Activated CD4-positive, alpha-beta T cell treated with anti-CD3 and anti-CD28 coated beads, Interleukin-2, amount 50 U/mL, for 48 hours (primary cell): ENCODE data around the gene PARD6A.
A peak's percentile ranks its signal among the peaks of the same experiment; 100 is the strongest.

ENCODE experiments used
- DNase-seq, 2 experiments: peaks; one replicate each; pipeline ENCODE4 v3.0.0-alpha.2; 2020

Gene PARD6A

GRCh38 chr16:67697422-67698185 lies 36.8 kb downstream of the PARD6A start:
- no peak for DNase-seq

DNA sequence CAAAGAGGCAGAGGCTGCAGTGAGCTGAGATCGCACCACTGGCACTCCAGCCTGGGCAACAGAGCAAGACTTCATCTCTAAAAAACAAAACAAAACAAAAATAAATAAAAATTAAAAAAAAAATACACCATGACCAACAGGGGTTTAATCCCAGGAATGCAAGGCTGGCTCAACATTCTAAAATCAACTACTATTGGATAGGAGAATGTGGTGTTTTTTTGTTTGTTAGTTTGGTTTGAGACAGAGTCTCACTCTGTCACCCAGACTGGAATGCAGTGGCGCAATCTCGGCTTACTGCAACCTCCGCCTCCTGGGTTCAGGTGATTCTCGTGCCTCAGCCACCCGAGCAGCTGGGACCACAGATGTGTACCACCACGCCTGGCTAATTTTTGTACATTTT lies 38.5 kb downstream of the PARD6A start:
- DNase-seq = no peak

- no peak for DNase-seq
Observed at GRCh38 chr16:67701420-67701819, 40.7 kb downstream of the PARD6A start.

DNA sequence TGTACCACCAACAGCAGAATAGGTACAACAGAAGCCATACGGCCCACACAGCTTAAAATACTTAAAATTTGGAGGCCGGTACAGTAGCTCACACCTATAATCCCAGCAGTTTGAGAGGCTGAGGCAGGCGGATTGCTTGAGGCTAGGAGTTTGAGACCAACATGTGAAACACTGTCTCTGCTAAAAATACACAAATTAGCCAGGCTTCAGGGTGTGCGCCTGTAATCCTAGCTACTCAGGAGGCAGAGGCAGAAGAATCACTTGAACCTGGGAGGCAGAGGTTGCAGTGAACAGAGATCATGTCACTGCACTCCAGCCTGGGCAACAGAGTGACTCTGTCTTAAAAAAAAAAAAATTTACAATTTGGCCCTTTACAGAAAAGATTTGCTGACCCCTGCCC lies 41.4 kb downstream of the PARD6A start:
- no peak for DNase-seq

DNA sequence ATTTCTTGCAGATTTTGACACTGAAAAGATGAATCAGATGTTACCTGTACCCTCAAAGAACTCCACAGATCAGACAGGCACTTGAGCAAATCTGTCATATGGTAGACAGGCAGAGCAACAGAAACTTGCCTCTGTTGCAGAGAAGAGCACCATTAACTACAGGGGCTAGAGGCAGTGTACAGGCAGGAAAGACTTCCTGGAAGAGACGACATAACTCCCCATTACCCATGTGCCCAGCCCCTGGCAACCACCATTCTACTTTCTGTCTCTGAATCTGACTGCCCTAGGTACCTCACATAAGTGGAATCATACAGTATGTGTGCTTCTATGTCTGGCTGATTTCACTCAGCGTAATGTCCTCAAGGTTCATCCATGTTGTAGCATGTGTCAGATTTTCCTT lies 42.9 kb downstream of the PARD6A start:
- DNase-seq = peak in 1 of 2 experiments; percentile 10

DNA sequence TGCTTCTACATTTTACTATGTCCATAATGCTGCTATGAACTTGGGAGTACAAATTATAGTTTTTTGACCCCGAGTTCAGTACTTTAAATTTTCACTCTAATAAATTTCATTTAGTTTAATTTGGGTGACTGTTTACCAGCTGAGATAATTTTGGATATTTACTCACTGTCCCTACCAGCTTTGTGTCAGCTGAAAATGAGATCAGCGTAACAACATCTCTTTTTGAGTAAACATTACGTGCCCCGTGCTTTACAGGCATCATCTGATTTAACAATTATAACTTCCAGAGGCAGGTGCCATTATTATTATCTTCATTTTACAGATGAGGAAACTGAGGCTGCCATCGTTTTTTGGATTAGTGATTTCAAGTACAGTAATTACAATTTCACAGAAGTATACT lies 43.4 kb downstream of the PARD6A start:
- DNase-seq = no peak

GRCh38 chr16:67707210-67707609 lies 46.5 kb downstream of the PARD6A start:
- DNase-seq = no peak

DNA sequence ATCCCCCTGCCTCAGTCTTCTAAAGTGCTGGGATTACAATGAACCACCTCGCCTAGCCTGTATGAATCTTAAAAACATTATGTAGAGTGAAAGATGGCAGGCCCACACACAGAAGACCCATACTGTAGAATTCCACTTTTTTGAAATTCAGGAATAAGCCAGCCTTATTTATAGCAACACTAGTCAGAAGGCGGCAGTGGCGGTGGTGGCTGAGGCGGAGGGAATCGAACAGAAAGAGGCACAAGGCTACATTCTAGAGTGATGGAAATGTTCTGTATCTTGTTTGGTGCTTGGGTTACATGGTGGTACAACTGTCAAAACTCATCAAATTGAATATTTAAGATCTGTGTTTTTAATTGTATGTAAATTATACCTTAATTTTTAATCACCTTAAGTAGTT lies 47.0 kb downstream of the PARD6A start:
- no peak for DNase-seq

GRCh38 chr16:67708368-67708771 lies 47.6 kb downstream of the PARD6A start:
- no peak for DNase-seq

DNA sequence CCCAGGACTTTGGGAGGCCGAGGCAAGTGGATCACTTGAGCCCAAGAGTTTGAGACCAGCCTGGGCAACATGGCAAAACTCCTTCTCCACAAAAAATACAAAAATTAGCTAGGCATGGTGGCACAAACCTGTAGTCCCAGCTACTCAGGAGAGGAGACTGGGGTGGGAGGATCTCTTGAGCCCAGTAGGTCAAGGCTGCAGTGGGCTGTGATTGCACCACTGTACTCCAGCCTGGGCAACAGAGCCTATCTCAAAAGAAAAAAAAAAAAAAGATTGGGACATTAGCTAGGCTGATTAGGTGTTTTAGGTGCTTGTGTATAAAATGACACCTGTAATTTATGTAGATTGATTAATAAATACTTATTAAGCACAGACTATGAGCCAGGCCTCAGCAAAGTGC lies 48.3 kb downstream of the PARD6A start:
- DNase-seq = no peak

DNA sequence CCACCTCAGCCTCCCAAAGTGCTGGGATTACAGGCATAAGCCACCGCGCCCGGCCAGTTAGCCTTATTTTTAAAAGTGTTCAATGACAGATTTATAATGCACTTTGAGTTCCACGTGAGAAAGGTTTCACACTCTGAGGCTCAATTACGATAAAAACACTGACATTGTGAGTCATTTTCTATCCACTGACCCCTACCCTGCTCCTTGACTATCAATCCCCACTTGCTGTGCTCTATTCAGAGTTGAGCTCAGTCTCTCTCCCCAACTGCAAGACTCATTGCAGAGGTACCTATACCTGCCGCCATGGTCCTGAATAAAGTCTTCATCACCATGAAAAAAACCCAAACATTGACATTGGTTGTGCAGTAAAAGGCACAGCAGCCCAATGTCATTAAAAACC lies 49.8 kb downstream of the PARD6A start:
- no peak for DNase-seq
